Measurements from ENCODE around the gene FYN. TPM values are rescaled to one million over a fixed set of nuclear protein-coding genes. Genes with fewer than 3 reads are reported as not detected.

Gene FYN
- total RNA-seq, 1 experiment from 2014 or later = 45.4 TPM

DNA sequence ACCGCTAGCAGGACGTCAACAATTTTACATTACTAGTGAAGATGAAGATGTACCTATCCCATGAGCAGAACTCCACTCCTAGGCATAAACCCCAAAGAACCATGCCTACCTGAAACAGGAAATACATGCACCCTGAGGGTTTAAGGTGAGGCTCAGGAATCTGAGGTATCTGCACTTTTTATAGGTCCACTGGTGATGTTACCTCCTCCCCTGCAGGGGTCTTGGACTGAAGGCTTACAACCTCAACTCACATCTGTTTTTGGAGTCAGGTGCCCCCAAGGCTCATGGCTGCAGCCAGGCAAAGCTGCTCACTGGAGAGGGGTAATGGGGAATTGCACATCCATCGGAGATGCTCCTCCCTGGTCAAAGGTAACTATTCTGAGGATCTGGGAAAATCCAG, 135.1 kb downstream of the FYN start:
- Histone ChIP-seq H3K36me3 (replicated peaks; ENCODE audit: control insufficient read depth, insufficient read depth, low read length) (no peaks in the 10 kb centered on the region; the same call in 1 of the 2 replicates), H3K4me3 (ENCODE audit: insufficient read depth, low read depth, low read length) (no peak overlapping the region), H3K27me3 (ENCODE audit: control insufficient read depth, insufficient read depth, low read length) (no peaks in the 10 kb centered on the region)
- no peak for DNase-seq

DNA sequence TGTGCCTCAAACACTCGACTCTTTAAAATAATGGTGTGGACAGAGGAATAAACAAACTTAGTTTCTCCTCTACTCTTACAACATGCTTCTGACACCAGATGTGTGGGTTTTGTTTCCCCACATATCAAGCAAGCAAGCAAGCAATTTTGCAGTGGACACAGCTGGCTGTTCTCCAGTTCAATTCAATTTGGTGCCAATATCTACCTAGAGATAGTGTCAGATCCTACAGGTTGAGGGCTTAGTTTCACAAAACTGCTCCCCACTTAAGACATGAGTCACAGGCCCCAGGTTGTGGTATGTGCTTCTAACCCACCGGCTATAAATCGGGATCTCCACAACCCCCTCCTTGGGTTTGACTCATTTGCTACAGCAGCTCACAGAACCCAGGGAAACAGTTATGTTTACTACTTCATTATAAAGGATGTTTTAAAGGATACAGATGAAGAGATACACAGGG, 136.2 kb downstream of the FYN start:
- DNase-seq = no peak
- no peak overlapping the region for H3K4me3 ChIP-seq (ENCODE audit: insufficient read depth, low read depth, low read length)
- no peaks in the 10 kb centered on the region; the same call in 1 of the 2 replicates for H3K36me3 ChIP-seq (replicated peaks; ENCODE audit: control insufficient read depth, insufficient read depth, low read length)
- no peaks in the 10 kb centered on the region for H3K27me3 ChIP-seq (ENCODE audit: control insufficient read depth, insufficient read depth, low read length)

DNA sequence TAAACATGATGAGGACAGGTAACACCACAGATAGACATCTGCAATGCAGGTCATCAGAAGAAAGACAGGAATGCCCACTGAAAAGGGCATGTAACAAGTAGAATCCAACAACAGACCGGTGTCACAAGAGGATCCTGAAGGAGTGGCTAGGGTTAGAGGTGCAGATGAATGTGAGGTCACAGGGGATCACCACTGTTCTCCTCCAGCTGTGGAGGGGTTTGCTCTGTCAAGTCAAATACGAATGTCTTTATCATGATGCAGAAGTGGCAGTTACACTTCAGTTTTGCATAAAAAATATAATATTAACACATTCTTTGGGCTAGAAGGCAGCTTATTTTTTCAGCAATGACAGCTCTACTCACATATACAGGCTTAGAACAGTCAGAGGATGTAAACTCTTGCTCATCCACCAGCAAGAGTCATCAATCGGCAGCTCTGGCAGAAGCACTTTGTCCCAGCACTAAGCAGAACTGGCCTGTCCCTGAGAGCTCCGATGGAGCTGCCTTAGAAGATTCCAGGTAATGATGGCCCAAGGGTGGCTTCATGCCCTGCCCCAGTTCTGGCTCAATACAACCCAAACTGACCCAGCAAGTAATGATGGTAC, 137.1 kb downstream of the FYN start:
- Histone ChIP-seq H3K4me3 (ENCODE audit: insufficient read depth, low read depth, low read length) (no peak overlapping the region), H3K27me3 (ENCODE audit: control insufficient read depth, insufficient read depth, low read length) (no peaks in the 10 kb centered on the region), H3K36me3 (replicated peaks; ENCODE audit: control insufficient read depth, insufficient read depth, low read length) (no peaks in the 10 kb centered on the region; the same call in 1 of the 2 replicates)
- no peak for DNase-seq

DNA sequence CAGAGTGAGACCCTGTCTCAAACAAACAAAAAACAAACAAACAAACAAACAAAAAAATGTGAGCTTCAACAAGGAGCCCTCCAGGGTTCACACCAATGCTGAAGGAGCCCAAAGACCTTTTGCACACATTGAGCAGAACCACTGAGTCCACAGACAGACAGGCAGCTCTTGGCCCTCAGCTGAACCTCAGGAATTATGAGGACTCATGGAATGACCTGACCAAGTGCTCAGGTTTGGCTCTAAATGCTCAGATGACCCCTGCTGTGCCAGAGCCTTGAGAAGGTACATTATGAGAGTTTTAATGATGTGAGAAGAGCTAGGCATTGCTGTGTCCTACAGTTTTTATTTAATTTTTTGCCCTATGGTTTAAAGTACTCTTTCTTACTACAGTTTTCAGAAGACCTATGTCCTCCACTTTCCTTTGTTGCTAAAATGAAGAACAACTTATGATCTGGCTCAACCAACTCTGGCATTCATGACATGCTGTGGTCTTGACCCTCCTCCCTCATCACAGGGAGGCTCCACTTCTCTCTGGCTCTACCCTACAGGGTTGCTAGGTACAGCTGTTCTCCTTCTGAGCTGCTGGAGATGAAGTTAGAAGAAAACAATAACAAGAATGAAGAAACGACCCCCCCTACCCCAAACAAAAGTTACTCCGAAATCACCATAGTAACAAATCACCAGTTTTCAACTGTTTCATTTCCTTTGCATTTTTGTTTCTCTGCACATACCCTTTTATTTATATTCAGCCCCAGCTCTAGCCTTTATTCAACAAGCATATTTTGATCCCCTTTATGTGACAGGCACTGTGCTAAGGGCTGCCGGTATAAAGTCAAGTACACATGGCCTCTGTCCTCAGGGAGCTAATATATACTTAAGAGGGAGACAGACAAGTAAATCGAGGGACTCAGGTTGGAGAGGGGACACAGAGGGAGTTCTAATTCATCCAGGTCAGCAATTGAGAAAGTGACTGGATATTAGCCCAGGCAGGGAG, 138.9 kb downstream of the FYN start:
- no peaks in the 10 kb centered on the region; the same call in 1 of the 2 replicates for H3K36me3 ChIP-seq (replicated peaks; ENCODE audit: control insufficient read depth, insufficient read depth, low read length)
- DNase-seq = no peak
- H3K4me3 ChIP-seq (ENCODE audit: insufficient read depth, low read depth, low read length) = no peak overlapping the region
- H3K27me3 ChIP-seq (ENCODE audit: control insufficient read depth, insufficient read depth, low read length) = no peaks in the 10 kb centered on the region

DNA sequence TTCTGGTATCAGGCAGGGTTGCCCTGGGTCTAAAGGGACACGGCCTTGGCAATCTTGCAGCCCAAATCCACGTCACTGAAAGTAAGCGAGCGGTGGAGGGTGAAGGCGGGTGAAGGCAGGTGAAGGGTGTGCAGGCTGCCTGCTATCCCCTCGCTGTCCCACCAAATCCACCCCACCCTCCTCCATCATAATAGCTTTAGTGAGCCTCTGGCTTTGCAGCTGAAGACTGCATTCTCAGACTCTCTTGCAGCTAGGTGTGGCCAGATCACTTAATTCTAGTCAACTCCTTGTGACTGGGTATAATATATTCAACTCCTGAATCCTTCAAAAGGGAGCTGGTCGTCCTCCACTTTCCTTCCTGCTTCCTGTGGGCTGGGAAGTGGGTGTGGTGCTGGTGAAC, 140.9 kb downstream of the FYN start:
- H3K36me3 ChIP-seq (replicated peaks; ENCODE audit: control insufficient read depth, insufficient read depth, low read length) = no peaks in the 10 kb centered on the region; the same call in 1 of the 2 replicates
- no peak for DNase-seq
- no peaks in the 10 kb centered on the region for H3K27me3 ChIP-seq (ENCODE audit: control insufficient read depth, insufficient read depth, low read length)
- no peak overlapping the region for H3K4me3 ChIP-seq (ENCODE audit: insufficient read depth, low read depth, low read length)

DNA sequence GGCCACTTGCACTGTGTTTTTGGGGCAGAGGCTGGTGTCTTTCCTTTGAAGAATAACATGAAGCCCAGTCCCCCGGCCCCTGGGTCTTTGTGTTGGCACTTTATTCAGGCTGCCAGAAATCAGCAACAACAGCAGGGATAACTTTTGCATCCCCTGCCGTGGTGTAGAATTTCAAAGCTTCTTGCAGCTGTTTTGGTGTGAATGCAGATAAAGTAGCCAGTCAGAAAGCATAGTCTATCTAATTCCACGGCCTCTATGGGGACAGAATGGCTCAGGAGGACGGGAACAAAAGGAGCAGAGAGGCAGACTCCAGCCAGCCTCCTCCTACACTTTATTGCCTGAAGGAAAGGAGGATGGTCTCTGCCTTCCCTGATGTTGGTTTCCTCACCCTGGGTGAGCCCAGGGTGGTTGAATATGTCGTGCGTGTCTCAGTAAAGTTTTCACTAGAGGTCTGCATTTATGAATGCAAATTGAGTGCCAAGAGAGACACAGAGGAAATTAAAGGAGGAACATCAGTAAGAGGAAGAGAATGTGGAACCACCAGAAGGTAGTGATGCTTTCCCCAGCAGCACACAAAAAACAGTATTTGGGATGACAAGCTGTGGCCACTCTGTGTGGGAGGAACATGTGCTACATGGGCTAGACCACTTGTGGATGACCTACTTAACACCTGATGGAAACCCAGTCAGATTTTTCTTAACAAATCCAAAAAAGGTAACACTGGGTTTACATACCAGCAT, 141.6 kb downstream of the FYN start:
- Histone ChIP-seq H3K4me3 (ENCODE audit: insufficient read depth, low read depth, low read length) (no peak overlapping the region), H3K36me3 (replicated peaks; ENCODE audit: control insufficient read depth, insufficient read depth, low read length) (no peaks in the 10 kb centered on the region; the same call in 1 of the 2 replicates), H3K27me3 (ENCODE audit: control insufficient read depth, insufficient read depth, low read length) (no peaks in the 10 kb centered on the region)
- peak; percentile 33 for DNase-seq

DNA sequence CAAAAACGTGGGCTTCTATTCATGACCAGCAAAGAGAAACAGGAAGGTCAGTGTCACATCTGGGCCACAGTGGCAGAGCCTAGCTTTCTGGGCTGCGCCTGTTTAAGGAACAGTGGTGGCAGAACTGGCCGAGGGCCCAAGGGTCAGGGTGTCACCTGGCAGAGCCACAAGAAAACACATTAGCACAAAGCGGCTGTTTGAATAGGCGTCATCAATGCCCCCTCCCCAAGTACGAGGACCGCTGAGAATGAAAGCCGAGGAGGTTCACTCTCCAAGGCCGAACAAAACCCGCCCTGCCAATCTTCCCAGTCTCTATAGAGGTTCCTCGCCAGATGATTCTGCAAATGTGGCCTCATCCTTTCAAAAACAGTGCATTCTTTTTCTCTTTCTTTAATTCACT, 142.4 kb downstream of the FYN start:
- Histone ChIP-seq H3K4me3 (ENCODE audit: insufficient read depth, low read depth, low read length) (no peak overlapping the region), H3K27me3 (ENCODE audit: control insufficient read depth, insufficient read depth, low read length) (no peaks in the 10 kb centered on the region), H3K36me3 (replicated peaks; ENCODE audit: control insufficient read depth, insufficient read depth, low read length) (no peaks in the 10 kb centered on the region; the same call in 1 of the 2 replicates)
- no peak for DNase-seq

DNA sequence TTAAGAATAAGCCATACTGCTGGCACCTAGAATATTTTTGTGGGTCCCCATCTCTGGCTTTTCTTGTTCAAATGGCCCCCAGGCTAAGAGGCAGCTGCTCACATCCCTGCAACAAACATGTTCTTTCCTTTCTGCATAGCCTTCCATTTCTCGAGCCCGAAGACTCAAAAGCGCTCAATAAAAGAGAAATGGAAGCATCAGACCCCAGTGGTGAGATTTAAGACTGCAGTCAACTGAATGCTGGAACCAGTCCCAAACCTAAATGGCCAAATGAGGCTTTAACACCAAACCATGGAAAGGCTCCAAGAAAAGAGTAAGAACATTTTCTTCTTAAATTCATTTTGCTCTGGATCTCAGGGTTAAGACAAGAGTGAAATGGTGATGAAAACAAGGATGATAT, 145.4 kb downstream of the FYN start:
- Histone ChIP-seq H3K36me3 (replicated peaks; ENCODE audit: control insufficient read depth, insufficient read depth, low read length) (no peaks in the 10 kb centered on the region), H3K4me3 (ENCODE audit: insufficient read depth, low read depth, low read length) (no peak overlapping the region), H3K27me3 (ENCODE audit: control insufficient read depth, insufficient read depth, low read length) (no peaks in the 10 kb centered on the region)
- DNase-seq = no peak

DNA sequence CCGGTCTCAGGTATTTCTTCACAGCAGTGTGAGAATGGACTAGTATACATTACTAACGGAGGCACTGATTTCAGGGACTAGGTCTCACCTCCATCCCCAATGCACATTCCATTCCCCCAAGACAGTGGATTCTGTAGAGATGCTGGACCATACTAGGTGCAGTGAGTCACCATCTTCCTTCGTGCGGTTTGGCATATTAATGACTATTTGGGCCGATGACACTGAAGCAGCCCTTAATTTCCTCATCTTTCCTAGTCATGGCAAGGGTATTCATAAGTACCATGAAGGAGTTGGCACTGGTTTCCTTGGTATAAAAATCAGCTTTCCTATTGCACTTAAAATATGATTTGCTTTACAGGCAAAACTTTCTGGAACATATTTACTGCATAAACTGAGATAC, 146.2 kb downstream of the FYN start:
- no peak for DNase-seq
- Histone ChIP-seq H3K27me3 (ENCODE audit: control insufficient read depth, insufficient read depth, low read length) (no peaks in the 10 kb centered on the region), H3K36me3 (replicated peaks; ENCODE audit: control insufficient read depth, insufficient read depth, low read length) (no peaks in the 10 kb centered on the region), H3K4me3 (ENCODE audit: insufficient read depth, low read depth, low read length) (no peak overlapping the region)

DNA sequence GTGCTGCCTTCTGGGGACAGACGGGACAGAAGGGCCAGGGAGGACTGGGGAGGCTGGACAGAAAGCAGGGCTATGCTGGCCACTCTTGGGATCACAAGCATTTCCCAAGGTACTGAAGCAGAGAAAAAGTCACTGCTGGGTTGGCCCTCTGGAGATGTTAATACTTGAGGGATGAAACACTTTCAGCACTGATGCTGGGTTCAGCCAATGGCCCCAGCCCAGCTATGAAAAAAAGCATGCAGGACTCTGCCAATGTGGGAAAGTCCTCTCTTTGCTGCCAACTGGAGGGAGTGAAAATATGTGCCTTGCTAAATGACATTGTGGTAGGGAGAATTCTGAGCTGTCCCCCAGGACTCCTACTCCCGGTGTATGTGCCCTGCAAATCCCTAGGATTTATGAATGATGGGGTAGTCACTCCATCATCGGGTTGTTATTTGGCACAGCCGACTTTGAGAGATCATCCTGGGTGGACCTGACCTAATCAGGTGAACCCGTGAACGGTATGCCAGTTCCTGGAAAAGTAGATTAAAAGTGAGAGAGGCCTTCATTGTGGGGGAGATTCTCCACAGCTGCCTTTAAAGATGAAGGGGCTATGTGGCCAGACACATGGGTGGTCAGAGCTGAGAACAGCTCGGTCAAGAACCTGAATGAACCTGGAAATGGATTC, 147.7 kb downstream of the FYN start:
- no peak for DNase-seq
- Histone ChIP-seq H3K4me3 (ENCODE audit: insufficient read depth, low read depth, low read length) (no peak overlapping the region), H3K36me3 (replicated peaks; ENCODE audit: control insufficient read depth, insufficient read depth, low read length) (no peaks in the 10 kb centered on the region), H3K27me3 (ENCODE audit: control insufficient read depth, insufficient read depth, low read length) (no peaks in the 10 kb centered on the region)

DNA sequence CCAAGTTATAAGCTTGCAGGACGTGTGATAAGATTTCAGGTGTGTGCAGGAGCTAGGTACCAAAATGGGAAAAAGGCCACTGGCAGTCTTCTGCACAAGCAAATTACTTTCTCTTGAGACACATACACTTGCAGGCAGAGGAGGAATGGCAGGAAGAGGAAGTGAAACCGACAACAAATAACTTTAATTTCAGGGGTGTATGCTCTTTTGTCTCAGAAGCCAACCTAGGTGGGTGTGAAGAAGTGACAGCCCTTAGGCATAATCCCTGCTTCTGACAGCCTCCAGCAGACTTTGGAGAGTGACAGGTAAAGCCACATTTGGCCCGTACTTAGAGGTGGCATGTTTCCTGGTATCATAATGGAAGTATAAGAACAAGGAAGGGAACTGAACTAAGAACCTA, 148.7 kb downstream of the FYN start:
- DNase-seq = no peak
- no peaks in the 10 kb centered on the region for H3K27me3 ChIP-seq (ENCODE audit: control insufficient read depth, insufficient read depth, low read length)
- H3K36me3 ChIP-seq (replicated peaks; ENCODE audit: control insufficient read depth, insufficient read depth, low read length) = no peaks in the 10 kb centered on the region
- H3K4me3 ChIP-seq (ENCODE audit: insufficient read depth, low read depth, low read length) = no peak overlapping the region

DNA sequence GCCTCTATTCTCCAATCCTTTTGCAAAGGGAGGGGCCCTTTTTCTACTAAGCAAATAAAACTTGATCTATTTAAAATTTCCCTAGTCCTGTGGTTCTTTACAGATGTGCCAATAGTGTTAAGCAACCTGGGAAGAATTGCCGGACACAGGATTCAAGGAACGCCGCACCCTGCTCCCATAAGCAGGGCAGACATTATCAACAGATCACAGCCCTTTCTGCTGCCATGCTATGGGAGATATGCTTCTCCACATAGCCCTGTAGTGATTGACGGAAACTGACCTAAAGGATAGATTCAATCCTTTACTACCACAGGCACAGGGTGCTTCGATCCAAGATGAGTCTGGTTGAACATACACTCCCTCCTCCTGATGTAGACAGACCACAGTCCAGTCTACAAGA, 149.2 kb downstream of the FYN start:
- Histone ChIP-seq H3K27me3 (ENCODE audit: control insufficient read depth, insufficient read depth, low read length) (no peaks in the 10 kb centered on the region), H3K4me3 (ENCODE audit: insufficient read depth, low read depth, low read length) (no peak overlapping the region), H3K36me3 (replicated peaks; ENCODE audit: control insufficient read depth, insufficient read depth, low read length) (no peaks in the 10 kb centered on the region; the same call in 1 of the 2 replicates)
- no peak for DNase-seq

DNA sequence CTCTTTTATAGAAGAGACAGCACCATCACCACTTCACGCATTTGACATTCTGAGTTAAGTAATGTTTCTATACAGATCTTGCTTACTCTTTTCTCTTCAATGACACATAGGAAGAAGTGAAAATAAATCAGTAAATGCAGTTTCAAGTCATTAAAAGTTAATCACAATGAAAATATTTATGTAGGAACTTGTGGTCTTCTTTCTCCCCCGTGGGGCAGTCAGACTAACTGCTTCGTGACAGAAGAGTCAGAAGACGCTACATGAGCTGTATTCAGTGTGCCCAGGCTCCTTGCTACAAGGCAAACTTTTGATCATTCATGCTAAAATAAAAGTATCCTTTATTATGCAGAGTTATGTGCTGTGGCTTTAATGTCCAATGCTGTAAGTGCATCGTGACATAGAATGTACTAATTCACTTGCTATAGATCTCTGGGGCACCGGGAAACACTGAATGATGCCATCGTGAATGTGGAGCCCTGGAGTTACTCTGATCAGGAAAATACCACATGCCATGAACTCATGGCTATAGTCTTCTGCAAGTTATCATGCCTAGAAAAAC, 149.8 kb downstream of the FYN start:
- Histone ChIP-seq H3K27me3 (ENCODE audit: control insufficient read depth, insufficient read depth, low read length) (no peaks in the 10 kb centered on the region), H3K4me3 (ENCODE audit: insufficient read depth, low read depth, low read length) (no peak overlapping the region), H3K36me3 (replicated peaks; ENCODE audit: control insufficient read depth, insufficient read depth, low read length) (peaks cover 2% of the 10 kb centered on the region)
- DNase-seq = no peak

All from H7 (cell line).